AG20443 (cell line): ENCODE results near the gene SCAMP4.
"Not testable (repeated sequence)": the region's sequence is repeated elsewhere in the genome, so short reads cannot be mapped to it uniquely, and the experiment has no call there.

Experiments used
- DNase-seq: peaks from one replicate; pipeline ENCODE4 v3.0.0; 2012; ENCODE audit warnings: low spot score, mixed read lengths

SCAMP4 gene

DNA sequence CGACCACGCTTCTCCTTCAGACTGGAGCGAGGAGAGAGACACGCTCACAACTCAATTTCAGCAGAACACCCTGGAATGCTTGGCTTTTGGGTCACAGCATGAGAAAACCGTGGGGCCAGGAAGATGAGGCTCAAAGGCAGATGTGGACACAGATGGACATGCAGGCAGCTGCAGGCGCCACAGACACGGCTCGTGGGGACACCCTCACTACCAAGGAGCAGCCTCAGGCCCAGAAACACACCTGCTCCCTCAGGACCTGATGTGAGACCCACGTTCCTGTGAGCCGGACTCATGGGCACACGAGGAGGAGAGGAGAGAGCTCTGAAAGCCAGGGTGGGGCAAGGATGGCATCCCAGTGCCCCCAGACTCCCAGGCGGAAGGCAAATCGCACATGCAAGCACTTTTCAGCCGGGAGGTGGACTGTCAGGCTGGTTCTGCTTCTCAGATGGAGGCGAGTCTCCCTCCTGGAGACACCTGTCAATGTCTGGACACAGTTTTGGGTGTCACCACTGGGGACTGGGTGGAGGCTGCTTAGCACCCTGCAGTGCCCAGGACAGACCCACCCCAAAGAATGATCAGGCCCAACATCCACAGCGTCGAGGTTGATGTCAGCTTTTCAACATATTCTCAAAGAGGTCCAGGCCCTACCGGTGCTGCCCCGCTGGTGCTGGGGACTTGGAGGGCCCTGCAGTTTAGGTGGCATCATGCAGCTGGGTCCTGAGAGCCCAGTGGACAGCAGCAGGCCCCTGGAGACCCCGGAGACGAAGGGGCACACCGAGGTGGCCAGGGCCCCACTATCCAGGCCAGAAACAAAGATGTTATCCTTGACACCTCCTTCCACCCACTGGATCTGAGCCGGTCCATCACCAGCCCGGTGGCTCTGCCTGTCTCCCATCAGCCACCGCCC, 22.2 kb upstream of the SCAMP4 start:
- no peak for DNase-seq

DNA sequence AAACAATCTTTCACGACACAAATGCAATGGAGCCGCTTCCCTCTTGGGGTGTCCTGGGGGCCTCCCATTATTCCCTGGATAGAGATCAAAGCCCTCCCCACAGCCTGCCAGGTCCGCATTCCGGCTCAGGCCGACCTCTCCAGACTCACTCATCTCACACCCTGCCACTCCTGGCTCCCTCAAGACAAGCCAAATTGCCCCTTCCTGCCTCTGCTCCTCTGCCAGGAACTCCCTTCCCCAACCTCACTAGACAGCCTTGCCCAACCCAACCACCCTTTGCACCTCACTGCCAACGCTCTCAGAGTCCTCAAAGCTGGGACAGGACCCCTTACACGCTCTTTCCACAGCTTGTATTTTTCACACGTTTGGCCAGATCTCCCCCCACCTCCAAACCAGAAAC, 21.4 kb upstream of the SCAMP4 start:
- no peak for DNase-seq

DNA sequence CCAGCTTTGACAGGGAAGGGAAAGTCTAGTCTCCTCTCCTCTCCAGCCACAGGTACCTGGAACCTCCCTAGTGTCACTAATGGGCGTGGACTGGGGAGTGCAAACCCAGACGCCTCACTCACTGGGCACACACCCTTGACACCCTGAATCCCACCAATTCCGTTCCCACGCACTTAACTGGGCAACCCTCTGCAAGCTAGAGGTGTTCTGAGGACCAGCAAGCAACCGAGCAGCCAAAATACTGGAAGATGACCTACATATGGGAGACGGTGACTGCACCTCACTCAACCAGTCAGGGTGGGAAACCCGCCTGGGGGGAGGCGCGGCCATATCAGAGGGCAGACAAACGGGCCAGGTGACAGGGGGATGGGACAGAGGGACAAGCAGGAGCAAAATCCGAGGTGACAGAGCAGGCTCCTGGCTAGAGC, 20.9 kb upstream of the SCAMP4 start:
- no peak for DNase-seq

DNA sequence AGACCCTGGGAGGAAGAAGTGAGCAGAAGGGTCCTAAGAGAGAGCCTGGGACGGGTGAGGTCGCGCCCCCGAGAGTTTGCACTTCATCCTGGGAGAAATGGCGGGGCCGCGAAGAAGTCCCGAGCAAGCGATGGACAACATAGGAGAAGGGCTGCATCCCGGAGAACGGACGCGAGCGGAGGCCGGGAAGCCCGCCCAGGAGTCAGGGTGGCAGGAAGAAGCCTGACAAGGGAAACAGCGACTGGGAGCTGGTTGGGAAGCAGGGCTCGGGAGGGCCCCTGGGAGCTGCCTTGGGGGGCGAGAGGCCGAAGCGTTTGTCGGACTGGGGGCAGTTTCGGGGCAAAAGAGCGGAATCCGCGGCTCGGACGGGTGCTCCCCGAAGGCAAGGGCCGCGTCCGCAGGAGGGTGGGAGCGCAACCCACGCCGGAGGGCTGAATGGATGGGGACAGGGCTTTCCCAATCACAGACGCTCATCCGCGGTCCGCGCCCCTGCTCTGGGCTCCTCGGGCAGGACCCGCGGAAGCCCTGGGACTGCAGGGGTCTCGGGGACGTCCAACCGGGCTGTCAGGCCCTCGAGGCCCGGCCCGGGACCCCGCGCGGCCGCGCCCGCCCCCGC, 20.4 kb upstream of the SCAMP4 start:
- DNase-seq = peak; percentile 29

DNA sequence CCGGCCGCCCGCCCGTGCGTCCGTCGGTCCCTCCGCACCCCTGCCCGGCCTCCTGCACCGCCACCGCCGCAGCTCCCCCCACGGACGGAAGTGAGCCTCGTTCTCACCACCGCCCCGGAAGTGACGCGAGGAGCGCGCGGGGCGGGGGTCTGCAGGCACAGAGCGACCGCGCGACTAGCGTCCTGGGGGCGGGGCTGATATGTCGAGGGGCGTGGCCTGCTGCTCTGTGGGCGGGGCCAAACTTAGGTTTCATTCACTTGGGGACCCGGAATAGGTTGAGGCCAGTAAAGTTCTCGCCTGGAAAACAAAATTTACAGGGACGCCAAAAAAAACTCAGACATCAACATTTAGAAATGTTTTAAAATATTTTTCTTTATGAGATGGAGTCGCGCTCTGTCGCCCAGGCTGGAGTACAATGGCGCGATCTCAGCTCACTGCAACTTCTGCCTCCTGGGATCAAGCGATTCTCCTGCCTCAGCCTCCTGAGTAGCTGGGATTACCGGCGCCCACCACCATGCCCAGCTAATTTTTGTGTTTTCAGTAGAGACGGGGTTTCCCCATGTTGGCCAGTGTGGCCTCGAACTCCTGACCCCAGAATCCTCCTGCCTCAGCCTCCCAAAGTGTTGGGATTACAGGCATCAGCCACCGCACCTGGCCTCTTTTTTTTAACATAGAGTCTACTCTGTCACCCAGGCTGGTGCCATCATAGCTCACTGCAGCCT, 19.6 kb upstream of the SCAMP4 start, which contains the start of gene ABHD17A:
Gene ABHD17A, minus strand, starts transcription at position 99 of the 722 bp plus-strand sequence. CDS start 3,930 bp downstream, outside the sequence.
- DNase-seq = peak; percentile 98

DNA sequence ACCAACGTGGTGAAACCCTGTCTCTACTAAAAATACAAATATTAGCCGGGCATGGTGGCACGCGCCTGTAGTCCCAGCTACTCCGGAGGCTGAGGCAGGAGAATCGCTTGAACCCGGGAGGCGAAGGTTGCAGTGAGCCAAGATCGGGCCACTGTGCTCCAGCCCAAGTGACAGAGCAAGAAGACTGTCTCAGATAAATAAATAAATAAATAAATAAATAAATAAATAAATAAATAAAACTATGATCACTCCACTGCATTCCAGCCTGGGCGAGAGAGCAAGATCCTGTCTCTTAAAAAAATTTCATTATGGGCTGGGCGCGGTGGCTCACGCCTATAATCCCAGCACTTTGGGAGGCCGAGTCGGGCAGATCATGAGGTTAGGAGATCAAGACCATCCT, 18.8 kb upstream of the SCAMP4 start:
- DNase-seq = not testable (repeated sequence)

DNA sequence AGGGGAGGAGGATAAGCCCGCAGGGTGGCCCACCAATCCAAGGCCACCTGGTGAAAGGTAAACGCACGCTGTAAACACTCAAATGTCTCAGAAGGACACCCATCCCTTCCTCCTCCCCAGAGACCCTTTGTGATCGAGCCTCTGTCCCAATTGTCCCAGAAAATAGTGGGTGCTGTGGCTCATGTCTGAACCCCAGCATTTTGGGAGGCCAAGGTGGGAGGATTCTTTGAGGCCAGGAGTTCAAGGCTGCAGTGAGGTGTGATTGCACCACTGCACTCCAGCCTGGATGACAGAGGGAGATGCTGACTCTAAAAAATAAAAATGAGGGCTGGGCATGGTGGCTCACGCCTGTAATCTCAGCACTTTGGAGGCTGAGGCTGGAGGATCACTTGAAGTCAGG, 16.8 kb upstream of the SCAMP4 start:
- DNase-seq = no peak

DNA sequence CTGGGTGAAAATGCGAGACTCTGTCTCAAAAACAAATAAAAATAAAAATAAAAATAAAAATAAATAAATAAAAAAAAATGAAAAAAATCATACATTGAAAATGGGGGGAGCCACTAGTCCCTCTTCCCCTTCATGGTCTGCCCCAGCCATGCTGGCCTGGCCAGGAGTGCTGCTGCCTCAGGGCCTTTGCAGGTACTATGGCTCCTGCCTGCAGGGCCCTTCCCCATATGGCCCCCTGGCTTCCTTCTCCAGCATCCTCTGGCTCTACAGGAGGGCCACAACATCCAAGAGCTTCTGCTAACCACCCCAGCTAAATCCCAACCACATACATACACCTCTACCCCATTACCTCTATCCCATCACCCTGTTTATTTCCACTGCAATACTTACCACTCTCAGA, 15.3 kb upstream of the SCAMP4 start:
- no peak for DNase-seq

DNA sequence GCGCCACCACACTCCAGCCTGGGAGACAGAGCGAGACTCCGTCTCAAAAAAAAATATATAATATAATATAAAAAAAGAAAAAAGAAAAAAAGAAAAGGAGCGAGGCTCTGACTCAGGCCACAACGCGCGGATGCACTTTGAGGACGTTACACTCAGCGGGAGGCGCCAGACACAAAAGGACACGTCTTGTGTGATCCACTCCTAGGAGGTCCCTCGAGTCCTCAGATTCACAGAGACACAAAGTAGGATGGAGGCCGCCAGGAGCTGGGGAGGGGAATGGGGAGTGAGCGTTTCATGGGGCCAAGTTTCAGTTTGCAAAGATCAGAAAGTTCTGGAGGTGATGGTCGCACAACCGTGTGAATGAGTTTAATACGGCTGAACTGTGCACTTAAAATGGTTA, 11.4 kb upstream of the SCAMP4 start:
- DNase-seq = no peak

DNA sequence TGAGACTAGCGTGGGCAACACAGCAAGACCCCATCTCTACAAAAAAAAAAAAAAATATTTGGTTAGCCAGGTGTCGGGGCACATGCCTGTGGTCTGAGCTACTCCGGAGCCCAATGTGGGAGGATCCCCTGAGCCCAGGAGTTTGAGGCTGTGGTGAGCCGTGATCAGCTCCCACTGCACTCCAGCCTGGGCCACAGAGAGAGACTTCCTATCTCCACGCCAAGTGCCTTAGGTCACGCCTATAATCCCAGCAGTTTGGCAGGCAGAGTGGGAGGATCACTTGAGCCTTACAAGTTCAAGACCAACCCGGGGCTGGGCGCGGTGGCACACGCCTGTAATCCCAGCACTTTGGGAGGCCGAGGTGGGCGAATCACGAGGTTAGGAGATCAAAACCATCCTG, 8.7 kb upstream of the SCAMP4 start:
- DNase-seq = no peak

DNA sequence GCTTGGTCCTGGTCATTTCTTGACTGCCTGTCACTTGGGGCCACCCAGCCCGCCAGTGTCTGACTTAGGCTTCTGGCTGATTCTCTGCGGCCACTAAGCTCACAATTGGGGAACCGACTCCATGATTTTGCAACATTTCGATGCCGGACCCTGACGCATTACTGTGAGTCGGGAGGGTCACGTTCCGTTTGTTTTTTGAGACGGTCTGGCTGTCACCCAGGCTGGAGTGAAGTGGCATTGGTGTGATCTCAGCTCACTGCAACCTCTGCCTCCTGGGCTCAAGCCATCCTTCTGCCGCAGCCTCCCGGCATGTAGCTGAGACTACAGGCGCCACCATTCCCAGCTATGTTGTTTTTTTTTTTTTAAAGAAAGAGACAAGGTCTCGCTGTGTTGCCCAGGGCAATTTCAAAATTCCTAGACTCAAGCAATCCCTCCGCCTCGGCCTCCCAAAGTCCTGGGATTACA, 3.2 kb upstream of the SCAMP4 start:
- DNase-seq = peak; percentile 47

DNA sequence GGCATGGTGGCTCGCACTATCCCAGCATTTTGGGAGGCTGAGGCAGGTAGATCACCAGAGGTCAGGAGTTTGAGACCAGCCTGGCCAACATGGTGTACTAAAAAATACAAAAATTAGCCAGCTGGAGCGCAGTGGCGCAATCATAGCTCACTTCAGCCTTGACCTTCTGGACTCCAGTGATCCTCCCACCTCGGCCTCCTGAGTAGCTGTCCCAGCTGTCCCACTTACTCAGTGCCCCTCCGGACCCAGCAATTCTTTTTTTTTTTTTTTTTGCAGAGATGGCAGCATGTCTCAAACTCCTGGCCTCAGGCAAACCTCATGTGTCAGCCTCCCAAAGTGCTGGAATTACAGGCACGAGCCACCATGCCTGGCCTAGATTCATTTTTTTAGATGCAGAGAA, 2.3 kb upstream of the SCAMP4 start:
- no peak for DNase-seq

DNA sequence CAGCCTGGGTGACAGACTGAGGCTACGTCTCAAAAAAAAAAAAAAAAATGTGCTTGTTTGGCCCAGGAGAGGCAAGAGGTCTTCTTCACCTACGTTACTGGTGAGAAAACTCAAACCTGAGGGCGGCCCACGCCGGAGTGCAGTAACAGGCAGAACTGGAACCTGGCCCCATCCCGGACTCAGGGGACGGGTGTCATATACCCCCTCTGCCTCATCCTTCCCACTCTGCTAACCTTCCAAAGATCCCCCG, 414 bp upstream of the SCAMP4 start:
- DNase-seq = no peak

DNA sequence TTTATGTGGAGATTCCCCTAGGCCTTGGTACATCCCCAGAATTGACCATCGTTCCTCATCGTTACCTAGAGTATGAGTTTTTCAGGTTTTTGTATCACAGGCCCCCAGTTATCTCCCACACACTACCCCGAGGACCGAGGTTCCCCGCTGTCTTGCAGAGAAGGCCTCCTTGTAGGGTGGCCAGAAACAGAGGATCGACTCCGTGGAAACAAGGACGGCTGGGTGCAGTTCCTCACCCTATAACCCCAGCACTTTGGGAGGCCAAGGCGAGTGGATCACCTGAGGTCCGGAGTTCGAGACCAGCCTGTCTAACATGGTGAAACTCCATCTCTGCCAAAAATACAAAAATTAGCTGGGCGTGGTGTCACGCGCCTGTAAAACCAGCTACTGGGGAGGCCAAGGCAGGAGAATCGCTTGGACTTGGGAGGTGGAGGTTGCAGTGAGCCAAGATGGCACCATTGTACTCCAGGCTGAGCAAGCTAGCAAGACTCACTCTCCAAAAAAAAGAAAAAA, 720 bp downstream of the SCAMP4 start:
- DNase-seq = no peak

DNA sequence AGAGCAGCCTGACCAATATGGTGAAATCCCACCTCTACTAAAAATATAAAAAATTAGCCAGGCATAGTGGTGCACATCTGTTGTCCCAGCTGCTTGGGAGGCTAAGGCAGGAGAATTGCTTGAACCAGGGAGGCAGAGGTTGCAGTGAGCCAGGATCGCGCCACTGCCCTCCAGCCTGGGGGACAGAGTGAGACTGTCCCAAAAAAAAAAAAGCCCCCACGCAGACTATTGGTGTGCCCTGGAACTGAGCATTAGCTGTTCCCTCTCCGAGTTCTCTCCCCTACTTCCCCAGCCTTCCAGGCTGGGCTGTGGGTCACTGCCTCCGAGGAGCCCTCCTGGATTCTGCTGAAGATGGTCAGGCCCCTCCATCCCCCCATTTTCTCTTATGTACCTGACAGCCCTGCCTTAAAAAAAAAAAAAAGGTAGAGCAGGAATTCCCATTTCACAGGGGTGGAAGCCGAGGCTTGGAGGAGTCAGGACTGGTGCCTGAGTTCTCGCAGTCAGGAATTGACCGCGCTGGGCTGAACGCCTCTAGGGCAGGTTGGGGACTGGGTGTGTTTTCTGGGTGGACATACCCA, 1.9 kb downstream of the SCAMP4 start:
- DNase-seq = no peak

DNA sequence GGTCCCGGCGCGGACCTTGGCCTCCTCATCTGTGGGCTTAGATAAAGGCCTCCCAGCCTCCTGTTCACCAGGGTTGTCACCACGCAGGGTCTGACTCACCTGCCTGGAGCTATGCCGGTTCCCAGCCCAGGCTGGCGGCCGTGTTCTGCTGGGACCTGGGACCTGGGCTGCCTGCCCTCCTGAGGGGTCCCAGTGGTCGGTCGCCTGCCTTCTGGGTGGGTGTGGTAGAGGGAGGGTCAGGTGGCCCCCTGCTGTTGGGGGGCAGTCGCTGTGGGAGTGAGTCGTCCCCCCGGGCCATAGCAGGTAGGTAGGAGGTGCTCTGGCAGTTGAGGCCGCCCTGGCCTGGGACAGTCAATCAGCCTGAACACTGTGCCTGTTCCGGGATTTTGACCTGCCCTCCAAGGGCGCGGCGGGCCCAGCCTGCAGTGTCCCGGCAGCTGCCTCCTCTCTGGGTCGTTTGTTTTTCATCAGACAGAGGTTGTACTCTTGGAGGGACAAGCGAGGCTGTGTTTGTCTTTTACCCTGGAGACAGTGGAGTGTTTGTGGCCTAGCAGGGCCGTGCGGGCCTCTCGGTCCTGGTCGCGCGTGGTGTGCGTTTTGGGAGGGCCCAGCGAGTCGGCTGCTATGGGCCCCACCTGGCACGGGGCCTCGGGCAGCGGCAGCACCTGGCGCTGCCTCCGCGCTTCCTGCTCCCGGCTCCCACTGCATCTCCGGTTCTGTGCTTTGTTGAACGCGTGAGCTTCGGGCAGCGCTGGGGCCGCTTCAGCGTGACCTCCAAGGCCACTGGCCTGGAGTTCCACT, 2.6 kb downstream of the SCAMP4 start:
- DNase-seq = no peak

DNA sequence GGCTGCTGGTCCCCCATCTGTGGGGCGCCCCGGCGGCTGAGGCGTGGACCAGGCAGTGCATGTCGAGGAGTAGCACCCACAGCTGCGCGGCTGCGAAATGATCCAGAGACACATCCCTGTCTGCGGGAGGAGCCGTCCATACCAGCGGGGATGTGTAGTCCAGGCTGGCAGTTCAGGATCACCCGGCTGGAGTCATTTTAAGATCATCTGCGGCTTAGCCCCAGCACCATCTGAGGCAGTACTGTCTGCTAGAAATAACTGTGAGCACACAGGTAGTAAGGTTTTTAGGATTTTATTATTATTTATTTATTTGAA, 3.1 kb downstream of the SCAMP4 start:
- DNase-seq = no peak

DNA sequence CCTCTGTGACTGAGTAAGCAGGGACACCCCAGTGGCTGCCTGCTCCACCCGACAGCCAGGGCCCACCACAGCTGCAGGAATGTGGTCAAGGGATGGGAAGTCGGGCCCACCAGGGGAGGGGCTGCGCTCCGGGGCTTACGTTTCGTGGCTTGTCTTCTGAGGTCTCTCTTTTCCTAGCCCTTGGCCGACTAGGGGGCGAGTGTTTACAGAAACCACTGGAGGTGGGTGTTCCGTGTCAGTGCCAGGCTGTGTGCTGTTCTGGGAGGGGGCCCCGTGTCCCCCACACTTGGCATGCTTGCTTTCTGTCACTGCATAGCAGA, 4.5 kb downstream of the SCAMP4 start:
- no peak for DNase-seq

DNA sequence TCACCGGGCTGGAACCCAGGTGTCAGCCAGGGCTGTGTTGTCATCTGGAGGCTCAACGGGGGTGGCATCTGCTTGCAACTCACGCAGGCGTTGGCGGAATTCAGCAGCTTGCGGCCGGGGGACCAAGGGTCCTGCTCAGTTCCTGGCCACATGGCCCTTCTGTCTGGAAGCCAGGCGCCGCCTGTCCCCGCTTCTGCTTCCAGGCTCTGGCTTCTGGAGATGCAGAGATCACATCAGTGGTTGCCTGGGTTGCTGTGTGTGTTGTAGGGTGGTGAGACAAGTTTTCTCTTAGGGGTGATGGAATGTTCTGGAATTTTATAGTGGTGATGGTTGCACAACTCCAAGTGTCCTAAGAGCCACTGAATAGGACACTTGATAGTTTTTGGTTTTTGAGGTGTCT, 5.0 kb downstream of the SCAMP4 start:
- peak; percentile 37 for DNase-seq

DNA sequence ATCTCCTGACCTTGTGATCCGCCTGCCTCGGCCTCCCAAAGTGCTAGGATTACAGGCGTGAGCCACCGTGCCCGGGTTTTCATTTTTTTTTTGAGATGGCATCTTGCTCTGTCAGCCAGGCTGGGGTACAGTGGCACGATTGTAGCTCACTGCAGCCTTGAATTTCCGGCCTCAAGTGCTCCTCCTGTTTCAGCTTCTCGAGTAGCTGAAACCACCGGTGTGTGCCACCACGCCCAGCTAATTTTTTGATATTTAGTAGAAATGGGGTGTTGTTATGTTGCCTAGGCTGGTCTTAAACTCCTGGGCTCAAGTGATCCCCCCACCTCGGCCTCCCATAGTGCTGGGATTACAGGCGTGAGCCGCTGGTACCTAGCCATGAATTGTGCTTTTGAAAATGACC, 5.9 kb downstream of the SCAMP4 start:
- DNase-seq = no peak

DNA sequence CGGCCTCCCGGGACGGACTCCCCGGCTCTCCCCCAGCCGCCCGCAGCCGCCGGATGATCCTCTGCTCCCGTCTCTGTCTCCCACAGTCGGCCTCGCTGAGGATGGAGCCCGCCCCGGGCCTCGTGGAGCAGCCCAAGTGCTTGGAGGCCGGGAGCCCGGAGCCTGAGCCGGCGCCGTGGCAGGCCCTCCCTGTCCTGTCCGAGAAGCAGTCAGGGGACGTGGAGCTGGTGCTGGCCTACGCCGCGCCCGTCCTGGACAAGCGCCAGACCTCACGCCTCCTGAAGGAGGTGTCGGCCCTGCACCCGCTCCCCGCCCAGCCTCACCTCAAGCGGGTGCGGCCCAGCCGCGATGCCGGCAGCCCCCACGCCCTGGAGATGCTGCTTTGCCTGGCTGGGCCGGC, 6.8 kb downstream of the SCAMP4 start:
- DNase-seq = no peak
